ENCODE data around the gene HOXD8.

Gene HOXD8

DNA sequence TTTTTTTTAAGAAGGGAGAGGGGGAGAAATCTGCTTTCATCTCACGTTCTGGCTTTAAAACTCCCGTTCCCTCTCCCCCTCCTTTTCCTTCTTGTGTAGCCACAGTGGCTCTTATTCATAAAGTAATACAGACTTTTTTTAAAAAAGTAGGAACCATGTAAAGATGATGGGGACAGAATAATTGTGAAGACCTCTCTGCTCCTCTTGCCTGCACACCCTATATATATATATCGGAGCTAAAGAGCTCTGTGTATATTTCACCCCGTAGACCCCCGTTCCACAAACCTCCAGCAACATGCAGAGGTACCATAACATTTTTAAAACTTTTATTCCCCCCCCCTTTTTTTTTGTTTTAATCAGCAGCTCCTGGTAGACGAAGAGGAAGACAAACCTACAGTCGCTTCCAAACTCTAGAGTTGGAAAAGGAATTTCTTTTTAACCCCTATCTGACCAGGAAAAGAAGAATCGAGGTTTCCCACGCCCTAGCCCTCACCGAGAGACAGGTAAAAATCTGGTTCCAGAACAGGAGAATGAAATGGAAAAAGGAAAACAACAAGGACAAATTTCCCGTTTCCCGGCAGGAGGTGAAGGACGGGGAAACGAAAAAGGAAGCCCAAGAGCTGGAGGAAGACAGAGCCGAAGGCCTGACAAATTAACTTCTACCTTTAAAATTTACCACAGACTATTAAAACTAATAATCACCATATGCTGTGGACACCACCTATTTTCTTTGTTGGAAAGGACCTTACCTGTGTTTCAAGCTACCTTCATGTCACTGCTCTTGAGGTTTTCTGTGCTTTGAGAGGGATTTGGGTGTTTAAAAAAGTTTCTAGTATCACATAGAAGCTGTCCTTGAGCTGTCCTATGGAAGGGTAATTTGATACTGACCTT, 1.7 kb downstream of the HOXD8 start:
- no peak for DNase-seq (ENCODE audit: low read depth)

DNA sequence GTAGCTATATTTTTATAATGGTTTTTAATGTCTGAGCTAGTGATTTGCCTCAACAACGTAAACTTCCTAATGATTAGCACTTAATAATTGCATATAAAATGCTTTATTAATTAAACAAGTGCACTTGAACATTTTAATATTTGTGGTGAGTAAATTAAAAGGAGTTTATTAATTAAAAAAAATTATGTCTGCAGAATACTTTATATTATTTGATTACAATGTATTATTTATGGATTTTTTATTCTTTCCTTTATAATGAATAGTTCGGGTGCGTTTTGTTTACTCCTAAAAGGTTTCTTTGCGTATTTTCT, 2.3 kb downstream of the HOXD8 start:
- no peak for DNase-seq (ENCODE audit: low read depth)

DNA sequence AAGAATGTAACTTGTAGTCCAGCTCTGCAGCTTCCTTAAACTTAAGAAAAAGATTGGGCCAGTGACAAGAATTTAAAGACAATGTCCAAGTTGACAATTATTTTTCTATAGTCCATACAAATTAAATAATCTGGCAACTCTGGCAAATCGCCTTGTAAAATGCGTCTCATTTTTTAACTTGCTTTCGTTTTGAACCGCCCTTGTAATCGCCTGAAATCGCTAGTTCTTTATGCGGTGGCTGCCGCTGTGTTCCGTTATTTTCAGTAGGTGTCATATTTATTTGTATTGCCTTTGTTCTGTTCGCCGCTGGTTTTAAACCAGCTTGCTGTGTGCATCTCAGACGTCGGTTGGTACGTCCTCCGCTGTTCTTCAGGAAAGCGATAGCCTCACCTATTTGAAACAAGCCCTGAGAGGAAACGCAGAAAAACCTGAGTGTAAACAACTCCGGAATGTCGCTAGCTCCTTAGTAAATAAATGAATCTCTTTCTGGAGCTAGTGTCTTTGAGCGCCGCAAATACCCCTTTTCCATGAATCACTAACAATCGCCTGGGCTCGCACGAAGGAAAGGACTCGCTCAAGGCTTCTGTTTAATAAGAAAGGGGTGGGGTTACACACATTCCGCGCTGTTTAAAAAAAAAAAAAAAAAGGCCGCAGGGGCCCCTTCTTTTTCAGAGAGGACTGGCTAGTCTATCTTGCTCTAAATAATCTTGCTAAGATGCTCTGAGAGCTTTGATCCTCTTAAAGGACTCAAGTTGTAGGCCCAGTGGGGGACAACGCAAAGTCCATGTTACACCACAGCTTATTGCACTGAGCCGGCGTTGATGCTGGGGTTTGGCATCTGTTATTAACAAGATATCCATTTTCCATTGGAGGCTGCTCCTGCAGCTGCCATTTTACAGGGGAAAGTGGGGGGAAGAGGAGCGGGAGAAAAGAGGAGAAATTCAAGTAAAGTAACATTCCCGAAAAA, 3.0 kb downstream of the HOXD8 start:
- no peak for DNase-seq (ENCODE audit: low read depth)

DNA sequence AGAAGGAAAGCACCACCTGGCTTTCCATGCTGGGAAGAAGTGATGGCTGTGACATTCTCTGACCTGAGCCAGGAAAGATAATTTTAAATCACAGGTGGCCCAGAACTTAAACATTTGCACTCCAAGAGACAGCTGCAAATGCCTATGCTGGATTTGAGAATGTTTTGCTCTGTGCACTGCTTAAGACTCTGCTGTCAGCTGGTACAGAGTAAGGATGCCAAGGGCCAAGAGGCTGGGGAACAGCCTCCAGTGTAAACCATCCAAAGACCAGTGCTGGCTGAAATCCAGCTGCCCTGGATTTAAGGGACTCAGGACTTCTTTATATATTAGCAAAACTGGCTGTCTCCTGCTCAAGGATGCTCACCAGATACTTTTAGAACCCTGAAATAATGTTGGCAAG, 3.9 kb downstream of the HOXD8 start:
- DNase-seq (ENCODE audit: low read depth): no peak

DNA sequence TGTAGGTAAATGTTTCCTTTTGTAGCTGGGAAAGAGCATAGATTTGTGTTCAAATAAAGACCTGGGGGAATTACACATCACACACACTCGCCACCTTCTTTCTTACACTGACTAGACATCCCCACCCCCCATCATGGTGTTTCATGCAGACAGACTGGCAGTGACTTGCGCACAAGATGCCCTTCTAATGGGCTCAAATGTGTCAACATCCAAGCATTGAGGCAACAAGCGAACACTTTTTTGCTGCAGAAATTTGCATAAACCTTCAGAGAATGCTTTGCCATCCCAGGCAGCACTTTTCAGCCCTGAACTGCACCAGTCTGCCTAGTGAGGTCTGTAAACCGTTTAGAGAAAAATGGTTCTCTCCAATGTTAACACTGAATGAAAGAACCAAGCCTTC, 4.5 kb downstream of the HOXD8 start:
- no peak for DNase-seq (ENCODE audit: low read depth)

DNA sequence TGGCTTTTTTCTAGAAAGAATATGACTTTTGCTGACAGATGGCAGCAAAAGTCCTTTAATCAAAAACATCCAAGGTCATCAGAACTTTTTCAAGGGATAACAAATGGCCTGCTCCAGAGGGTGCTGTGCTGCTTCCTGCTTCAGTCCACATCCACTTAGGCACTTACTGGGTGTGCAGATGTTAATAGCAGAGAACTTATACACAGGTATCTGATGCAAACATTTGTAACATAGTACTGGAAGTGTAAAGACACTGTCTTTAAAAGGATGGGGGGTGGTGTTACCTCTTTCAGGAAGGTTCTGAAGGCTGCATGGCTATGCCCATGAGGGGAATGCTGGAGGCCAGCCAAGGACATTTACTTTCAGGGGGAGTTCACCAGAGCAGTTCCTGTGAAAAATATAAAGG, 5.5 kb downstream of the HOXD8 start:
- no peak for DNase-seq (ENCODE audit: low read depth)

DNA sequence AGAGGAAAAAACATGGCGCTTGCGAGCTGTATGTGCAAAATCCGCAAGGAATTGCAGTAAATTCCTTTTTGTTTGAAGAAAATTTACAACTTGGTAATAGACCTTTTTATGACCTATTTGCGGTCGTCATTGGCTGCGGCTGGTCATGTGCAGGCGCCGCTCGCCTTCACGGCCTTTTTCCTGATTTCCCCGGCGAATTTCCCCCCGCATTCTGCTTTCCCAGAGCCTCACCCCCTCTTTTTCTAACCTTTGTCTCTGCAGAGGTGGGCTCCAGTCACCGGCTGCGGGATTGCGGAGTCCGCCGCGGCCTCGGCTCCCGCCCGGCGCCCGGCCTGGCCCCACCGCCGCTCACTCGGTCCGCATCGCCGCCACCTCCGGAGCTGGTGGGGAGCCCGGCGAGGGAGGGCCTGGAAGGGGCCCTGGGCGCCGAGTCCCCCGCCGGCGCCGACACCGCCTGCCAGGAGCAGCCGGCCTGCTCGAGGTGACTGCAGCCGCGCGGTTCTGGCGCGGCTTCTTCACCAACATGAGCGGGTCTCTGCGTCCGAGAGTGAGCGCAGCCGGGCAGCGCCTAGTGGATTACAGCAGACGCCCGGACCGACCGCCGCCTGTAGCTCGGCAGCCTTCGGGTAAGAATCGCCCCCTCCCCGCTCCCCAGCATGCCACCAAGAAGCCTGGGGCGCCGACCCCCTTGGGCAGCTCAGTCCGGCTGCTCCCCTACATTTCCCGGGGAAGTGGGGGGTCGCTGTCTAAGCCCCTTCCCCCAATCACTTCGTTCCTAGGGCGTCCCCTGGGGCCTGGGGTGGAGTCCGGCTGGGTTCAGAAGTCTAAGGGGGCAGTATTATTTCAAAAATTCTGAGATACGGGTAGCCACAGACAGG, 7.1 kb downstream of the HOXD8 start:
- no peak for DNase-seq (ENCODE audit: low read depth)

DNA sequence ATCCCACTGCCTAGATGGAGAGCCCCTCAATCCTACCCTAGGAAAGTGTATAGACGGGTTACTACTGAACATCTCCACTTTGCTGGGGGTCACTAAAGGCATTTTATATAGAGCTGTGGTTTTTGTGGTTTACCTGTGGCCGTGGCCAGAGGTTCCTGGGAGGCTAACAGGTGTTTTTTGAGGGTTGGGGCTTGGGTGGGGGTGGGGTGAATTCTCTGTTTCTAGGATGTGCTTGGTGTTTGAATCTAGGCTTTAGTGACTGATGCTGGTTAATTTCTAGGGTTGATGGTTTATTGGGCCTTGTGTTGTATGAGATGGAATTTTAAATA, 7.7 kb downstream of the HOXD8 start:
- DNase-seq (ENCODE audit: low read depth): no peak

DNA sequence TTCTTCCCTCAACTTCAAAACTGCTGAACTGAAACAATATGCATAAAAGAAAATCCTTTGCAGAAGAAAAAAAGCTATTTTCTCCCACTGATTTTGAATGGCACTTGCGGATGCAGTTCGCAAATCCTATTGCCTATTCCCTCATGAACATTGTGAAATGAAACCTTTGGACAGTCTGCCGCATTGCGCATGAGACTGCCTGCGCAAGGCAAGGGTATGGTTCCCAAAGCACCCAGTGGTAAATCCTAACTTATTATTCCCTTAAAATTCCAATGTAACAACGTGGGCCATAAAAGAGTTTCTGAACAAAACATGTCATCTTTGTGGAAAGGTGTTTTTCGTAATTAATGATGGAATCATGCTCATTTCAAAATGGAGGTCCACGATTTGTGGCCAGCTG, 8.4 kb downstream of the HOXD8 start:
- DNase-seq (ENCODE audit: low read depth): no peak

DNA sequence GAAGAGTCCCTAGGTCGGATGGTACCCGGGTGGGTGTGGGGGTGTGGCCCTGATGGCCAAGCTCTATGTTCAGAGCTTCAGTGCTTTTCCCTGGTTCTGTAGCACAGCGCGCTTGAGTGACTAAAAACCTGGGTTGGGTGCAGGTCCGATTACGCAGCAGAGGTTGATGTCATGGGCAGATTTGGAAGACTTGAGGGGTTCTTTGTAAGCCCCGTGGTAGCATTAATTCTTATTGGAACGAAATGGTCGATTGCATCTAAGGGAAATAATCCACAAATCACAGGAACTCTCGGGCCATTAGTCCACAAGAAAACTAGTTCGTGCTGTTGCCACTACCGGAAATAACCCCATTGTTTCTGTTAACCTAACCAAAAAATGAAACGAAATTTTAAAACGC, 9.0 kb downstream of the HOXD8 start:
- DNase-seq (ENCODE audit: low read depth): no peak

DNA sequence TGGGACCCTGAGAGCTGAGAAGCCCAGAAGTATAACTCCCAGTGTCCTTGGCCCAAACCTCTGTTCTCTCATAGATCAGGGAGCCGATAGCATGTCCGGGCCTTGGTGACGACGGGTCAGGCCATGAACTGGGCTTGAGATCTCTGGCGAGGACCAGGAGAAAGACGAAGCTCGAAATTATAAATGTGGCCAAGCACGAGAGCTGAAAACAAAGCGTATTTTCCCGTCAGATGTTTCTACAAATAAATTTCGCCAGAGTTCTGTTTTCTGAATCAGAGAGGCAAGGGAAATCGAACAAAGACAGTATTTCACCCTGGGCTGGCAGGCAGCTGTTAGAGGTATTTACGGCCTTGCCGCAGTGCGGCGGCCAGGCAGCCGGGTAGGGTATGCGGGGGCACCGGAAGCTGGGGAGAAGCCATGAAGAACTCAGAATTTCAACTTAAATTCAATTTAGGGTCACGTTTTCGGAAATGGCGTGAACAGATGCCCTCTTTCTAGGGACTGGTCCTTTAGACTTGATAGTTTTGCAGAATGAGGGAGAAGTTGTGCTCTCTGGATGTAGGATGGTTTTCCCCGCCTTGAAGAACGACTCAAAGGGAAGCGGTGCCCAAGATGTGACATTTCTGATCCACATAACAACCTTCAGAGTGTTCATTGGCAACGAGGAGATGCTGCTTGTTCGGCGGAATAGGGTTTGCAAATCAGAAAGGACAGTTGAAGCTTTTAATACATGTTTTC, 9.6 kb downstream of the HOXD8 start:
- DNase-seq (ENCODE audit: low read depth): no peak

DNA sequence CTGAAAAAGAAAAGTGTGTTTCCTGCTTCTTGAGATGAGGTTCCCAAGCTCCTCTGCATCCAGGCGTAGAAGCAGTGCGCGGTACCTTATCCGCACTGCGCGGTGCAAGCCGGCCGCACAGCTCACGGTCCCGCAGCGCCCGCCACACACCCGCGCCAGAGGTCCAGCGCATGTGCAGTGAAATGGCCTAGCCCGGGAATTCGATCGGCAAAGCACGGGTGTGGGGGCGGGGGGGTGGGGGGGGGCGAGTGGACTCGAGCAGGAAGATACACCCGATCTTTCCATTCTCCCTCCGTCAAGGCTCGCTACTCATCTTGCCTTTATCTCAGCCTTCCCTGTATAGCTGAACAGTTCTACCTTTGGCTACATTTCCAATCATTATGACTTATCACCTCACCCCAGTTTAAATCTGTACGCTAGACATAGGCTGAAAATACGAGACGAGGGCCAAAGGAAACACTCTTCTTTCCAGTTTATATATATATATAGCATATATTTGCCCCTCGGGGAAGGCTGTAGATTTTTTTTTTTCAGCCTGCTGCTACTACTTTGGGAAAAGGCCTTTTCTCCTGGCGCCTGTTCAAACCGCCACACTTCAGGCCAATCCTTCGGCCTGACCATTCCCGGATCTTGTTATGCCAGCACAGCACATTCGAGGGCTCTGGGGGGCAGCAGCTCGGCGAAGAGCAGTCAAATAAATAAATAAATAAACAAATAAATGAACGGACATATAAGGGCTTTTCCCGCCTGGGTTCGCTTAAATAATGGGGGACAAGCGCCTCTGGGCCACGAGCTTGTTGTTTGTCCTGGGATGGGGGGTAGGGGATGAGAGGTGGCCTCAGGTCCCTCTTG, 10.4 kb downstream of the HOXD8 start:
- no peak for DNase-seq (ENCODE audit: low read depth)

DNA sequence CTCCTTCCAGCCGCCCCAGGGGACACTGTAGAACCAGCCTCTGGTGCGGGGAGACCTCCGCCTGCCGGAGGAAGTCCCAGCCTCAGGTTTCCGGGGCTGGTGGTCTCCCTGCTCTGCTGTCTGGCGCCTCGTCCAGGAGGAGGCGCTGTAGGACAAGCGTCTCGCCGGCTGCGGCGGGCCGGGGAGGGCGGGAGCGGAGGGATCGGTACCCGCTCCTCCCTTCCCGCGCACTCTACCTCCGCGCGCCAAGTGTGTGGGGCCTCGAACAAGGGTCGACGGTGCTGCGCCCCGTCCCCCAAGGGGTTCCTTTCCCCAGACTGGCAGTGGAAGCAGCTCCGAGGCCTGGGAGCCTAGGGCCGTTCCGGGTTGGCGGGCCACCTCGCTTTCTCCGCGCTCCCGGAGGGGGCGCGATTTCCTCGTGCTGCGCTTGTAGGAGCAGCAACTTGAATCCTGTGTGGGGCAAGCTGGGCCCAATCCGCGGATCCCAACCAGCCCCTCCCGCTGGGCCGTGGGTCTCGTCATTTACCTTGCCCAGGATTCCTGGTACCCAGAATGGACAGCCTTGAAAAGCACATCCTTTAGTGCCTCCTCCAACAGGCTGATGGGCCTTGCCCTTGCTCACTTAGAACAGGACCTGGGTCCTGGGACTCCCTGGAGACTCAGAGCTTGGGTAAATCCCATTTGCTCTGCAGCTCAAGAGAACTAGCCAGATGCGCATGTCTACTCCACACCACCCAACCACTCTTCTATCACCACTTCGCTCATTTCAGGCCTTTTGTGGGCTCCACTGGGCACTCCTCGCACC, 11.2 kb downstream of the HOXD8 start:
- no peak for DNase-seq (ENCODE audit: low read depth)

DNA sequence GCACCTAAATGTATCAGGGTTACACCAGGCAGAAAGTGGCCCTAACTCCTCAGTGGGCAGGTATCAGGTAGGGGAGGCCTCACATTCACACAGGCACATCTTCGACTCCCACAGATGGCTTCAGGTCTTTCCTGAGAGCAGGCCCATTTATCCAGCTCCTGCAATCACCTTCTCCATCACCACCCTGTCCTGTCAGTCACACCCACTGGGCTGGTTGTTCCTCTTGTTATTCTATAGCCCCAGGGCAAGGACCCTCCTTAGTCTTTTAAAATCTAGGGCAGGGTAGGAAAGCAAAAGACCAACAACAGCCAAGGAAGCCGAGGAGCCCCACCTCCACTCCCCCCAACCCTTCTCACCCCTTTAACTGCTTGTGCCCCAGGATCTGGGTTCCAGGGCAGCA, 12.8 kb downstream of the HOXD8 start:
- DNase-seq (ENCODE audit: low read depth): no peak

DNA sequence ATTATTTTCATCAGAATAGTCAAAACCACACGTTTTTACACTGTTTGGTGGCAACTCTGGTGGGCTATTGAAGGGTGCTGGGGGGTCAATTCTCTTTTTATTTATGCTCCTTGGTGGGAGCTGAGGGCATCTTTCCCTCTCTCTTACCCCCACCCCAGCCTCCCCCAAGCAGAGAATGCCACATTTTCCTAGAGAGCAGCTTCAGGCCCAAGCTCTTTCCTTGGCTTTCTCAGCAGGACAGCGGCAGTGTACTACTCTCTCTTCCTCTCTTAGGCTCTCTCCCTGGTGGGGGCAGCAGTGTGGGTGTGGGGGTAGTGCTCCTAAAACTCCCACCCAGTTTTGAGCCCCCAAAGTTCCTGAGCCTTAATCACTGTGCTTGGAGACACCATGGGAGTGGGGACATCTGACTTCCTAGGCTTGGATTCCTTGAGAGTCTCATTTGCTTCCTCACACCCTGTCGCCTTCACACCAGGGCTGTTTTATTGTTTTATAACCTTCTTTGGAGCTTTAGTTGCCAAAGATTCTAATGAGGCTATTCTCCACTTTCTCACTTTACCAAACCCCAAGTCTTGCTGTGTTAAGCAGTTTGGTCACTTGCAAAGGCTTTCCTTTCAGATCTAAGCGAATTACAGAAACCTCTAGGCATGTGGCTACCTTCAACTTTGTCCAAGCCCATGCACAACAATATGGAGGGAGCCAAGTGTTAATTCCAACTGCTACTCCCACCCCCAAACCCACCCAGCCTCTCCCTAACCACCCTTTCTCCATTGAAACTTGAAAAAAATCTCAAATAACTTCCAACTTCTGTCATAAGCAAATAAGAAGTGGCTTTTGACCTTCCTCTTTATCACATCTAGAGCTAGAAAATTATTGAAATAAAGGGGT, 15.8 kb downstream of the HOXD8 start:
- no peak for DNase-seq (ENCODE audit: low read depth)

DNA sequence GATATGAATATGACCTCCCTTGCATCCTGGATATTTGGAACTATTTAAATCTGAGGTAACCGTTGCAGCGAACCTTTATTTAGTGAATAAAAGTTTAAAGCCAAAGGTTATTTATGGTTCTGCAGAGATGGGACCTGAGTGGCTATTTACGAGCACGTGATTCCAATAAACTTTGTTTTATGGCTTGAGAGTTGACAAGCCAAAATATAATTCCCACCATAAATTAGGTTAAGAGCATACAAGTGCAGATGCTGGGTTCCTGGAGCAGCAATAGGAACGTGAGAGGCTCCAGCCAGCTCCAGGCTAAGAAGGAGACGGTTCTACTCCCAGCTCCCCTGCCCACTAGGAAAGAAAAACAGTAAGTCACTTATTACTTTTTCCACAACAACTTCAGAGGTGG, 16.6 kb downstream of the HOXD8 start:
- no peak for DNase-seq (ENCODE audit: low read depth)

DNA sequence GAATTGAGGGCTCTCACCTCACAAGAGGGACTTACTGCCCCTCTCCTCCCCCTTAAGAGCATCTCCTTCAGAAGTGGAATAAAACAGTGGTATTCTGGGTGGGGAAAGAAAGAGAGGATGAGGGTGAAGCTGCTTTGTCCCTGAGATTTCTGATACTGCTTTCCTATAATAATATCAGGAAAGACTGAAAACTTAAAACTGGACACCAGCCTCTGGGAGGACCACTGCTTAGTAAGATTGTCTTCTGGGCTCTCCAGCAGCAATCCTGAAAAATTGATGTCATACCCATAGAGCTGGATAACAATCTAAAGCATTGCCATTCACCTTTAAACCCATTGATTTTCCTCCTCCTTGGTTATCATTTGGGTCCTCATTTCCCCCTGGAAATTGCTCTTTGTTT, 17.1 kb downstream of the HOXD8 start:
- no peak for DNase-seq (ENCODE audit: low read depth)

DNA sequence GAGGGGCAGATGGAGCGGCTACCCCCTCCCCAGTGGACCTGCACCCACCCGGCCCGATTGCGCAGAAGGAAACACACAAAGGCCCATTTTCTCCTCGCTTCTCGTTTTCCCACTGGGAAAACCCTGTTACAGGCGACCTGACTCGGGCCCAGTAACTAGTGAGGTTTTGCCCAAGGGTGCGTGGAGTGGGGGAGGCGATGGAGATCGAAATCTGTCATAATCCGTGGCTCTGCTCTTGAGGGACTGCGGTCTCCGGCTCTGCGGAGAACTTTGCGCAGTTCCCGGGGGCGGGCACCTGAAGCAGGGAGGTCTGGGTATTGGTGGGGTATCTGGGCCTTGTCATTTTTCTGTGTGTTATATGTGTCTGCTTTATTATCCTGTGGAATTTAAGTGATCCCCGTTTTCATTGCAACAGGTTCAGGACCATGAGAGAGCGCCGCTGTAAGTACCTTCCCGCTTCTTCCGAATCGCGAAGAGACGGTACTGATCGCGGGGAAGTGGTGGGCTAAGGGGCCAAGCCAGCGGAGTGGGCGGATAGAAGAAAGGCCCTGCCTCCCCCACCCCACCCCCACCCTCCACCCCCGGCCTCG, 17.8 kb downstream of the HOXD8 start:
- no peak for DNase-seq (ENCODE audit: low read depth)

All from HS-5 (cell line).